Karpas-422 (cell line): Measurements from ENCODE around the gene DNAH11. TPM values are rescaled to one million over a fixed set of nuclear protein-coding genes. Genes with fewer than 3 reads are reported as not detected.
A peak's percentile ranks its signal among the peaks of the same experiment; 100 is the strongest.

Source experiments
- DNase-seq: peaks from one replicate; pipeline ENCODE4 v3.0.0-alpha.2; 2015
- H2AFZ ChIP-seq: fragments of 200-600 bp; sonication (generic); 2 replicates; pipeline ENCODE4 v1.6.1; 2014; ENCODE audit warnings: antibody characterized with exemption, low read length, mixed read lengths
- H3K27ac ChIP-seq: fragments of 200-600 bp; sonication (generic); 2 replicates; pipeline ENCODE4 v1.5.1; 2014; ENCODE audit warnings: mild to moderate bottlenecking, low read length, moderate library complexity
- H3K27me3 ChIP-seq: fragments of 200-600 bp; sonication (generic); 2 replicates; pipeline ENCODE4 v1.6.1; 2014; ENCODE audit warnings: low read length, mixed read lengths
- H3K36me3 ChIP-seq: fragments of 200-600 bp; sonication (generic); 2 replicates; pipeline ENCODE4 v1.6.1; 2014; ENCODE audit warnings: low read length, mixed read lengths; ENCODE audit not compliant: insufficient read depth
- H3K4me1 ChIP-seq: fragments of 200-600 bp; sonication (generic); 2 replicates; pipeline ENCODE4 v1.6.1; 2014; ENCODE audit warnings: mild to moderate bottlenecking, low read length, mixed read lengths
- H3K4me2 ChIP-seq: fragments of 200-600 bp; sonication (generic); 2 replicates; pipeline ENCODE4 v1.6.1; 2014; ENCODE audit warnings: low read length, low read depth, mild to moderate bottlenecking; ENCODE audit not compliant: poor library complexity, severe bottlenecking
- H3K4me3 ChIP-seq: fragments of 200-600 bp; sonication (generic); 2 replicates; pipeline ENCODE4 v1.5.1; 2014; ENCODE audit warnings: mild to moderate bottlenecking, antibody characterized with exemption, low read length, mixed read lengths
- H3K79me2 ChIP-seq: fragments of 200-600 bp; sonication (generic); 2 replicates; pipeline ENCODE4 v1.6.1; 2014; ENCODE audit warnings: mild to moderate bottlenecking, low read length, mixed read lengths
- H3K9ac ChIP-seq: fragments of 200-600 bp; sonication (generic); 2 replicates; pipeline ENCODE4 v1.6.0; 2014; ENCODE audit warnings: low read length
- H3K9me2 ChIP-seq: fragments of 200-600 bp; sonication (generic), shearing (Covaris generic); replicated peaks from 2 replicates; pipeline ENCODE4 v1.6.0; 2014; ENCODE audit warnings: mild to moderate bottlenecking, low read length, moderate library complexity; ENCODE audit not compliant: insufficient read depth
- H3K9me3 ChIP-seq: fragments of 300-700, 200-600 bp; sonication (generic); 2 replicates; pipeline ENCODE4 v1.6.1; 2014; ENCODE audit warnings: low read length, mixed read lengths
- H4K20me1 ChIP-seq: fragments of 200-600 bp; sonication (generic); 2 replicates; pipeline ENCODE4 v1.6.1; 2014; ENCODE audit warnings: mild to moderate bottlenecking, antibody characterized with exemption, low read length, low read depth; ENCODE audit not compliant: insufficient read depth
- total RNA-seq: library from RNA; depleted of rRNA; stranded (reverse); fragments of >200 nt; shearing (Covaris generic); gene quantifications from 2 replicates; pipeline ENCODE4 v1.2.3, GENCODE V29; 2014; ENCODE audit warnings: low replicate concordance

Gene DNAH11
- total RNA-seq, 1 experiment from 2014 or later = 0.04 TPM

DNA sequence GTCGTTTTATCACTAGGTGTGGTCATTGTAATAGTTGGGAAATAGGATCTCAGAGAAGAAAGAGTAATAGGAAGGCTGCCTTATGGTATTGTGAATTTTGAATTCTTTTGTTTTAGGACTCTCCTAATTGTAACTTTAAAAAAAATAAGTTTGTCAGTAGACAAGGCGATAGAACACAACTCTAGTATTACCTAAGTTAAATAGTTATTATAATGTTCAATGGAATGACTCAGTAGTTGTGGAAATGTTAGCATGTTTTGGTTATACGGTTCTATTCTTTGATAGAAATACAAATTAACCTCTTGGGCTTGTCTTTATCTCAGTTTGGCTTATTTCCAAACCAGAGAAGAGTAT lies 1.4 kb downstream of the DNAH11 start:
- Histone ChIP-seq H3K4me3 (no peak overlapping the region), H3K27ac (no peak overlapping the region), H3K79me2 (no peaks in the 10 kb centered on the region), H4K20me1 (no peaks in the 10 kb centered on the region), H3K4me2 (no peak overlapping the region), H2AFZ (no peak overlapping the region), H3K36me3 (no peaks in the 10 kb centered on the region), H3K9me2 (no peaks in the 10 kb centered on the region), H3K27me3 (no peaks in the 10 kb centered on the region), H3K9ac (no peak overlapping the region), H3K4me1 (no peaks in the 10 kb centered on the region), H3K9me3 (no peaks in the 10 kb centered on the region)
- DNase-seq = no peak

- Histone ChIP-seq H3K27ac (no peak overlapping the region), H4K20me1 (no peaks in the 10 kb centered on the region), H3K27me3 (no peaks in the 10 kb centered on the region), H3K4me2 (no peak overlapping the region), H3K9me3 (no peaks in the 10 kb centered on the region), H2AFZ (no peak overlapping the region), H3K4me1 (no peaks in the 10 kb centered on the region), H3K4me3 (no peak overlapping the region), H3K9ac (no peak overlapping the region), H3K9me2 (no peaks in the 10 kb centered on the region), H3K79me2 (no peaks in the 10 kb centered on the region), H3K36me3 (no peaks in the 10 kb centered on the region)
- no peak for DNase-seq
Observed at GRCh38 chr7:21544715-21545114, 1.9 kb downstream of the DNAH11 start.

DNA sequence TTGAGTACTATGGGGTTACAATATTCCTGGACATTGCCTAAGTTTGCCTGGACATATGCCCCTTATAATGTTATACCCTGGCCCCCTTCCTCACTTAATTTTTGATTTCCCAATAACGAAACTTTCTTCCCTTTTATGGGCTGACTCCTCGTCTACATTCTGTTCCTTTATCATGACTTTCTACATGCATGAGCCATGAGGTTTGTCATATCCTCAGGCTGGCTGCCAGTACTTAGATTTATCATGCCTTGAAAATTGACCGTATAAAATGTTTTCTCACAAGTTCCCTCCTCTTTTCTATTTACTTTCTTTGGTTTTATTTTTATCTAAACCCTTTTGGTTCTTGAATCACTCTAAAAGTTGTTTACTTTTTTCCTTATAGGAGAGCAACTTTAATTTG lies 4.7 kb downstream of the DNAH11 start:
- no peak overlapping the region for H2AFZ ChIP-seq
- no peaks in the 10 kb centered on the region for H3K9me2 ChIP-seq
- no peak overlapping the region for H3K9ac ChIP-seq
- H3K9me3 ChIP-seq = no peaks in the 10 kb centered on the region
- no peak overlapping the region for H3K4me2 ChIP-seq
- no peaks in the 10 kb centered on the region for H4K20me1 ChIP-seq
- H3K79me2 ChIP-seq = no peaks in the 10 kb centered on the region
- no peaks in the 10 kb centered on the region for H3K27me3 ChIP-seq
- H3K4me1 ChIP-seq = no peaks in the 10 kb centered on the region
- H3K36me3 ChIP-seq = no peaks in the 10 kb centered on the region
- no peak overlapping the region for H3K27ac ChIP-seq
- no peak overlapping the region for H3K4me3 ChIP-seq
- DNase-seq = no peak

GRCh38 chr7:21548491-21548890 lies 5.7 kb downstream of the DNAH11 start:
- Histone ChIP-seq H3K9ac (no peak overlapping the region), H4K20me1 (no peaks in the 10 kb centered on the region), H3K4me3 (no peak overlapping the region), H3K36me3 (no peaks in the 10 kb centered on the region), H3K4me2 (no peak overlapping the region), H2AFZ (no peak overlapping the region), H3K27me3 (no peaks in the 10 kb centered on the region), H3K9me3 (no peaks in the 10 kb centered on the region), H3K27ac (no peak overlapping the region), H3K4me1 (no peaks in the 10 kb centered on the region), H3K9me2 (no peaks in the 10 kb centered on the region), H3K79me2 (no peaks in the 10 kb centered on the region)
- no peak for DNase-seq

- no peaks in the 10 kb centered on the region for H3K4me1 ChIP-seq
- no peaks in the 10 kb centered on the region for H3K36me3 ChIP-seq
- H3K9me3 ChIP-seq = no peaks in the 10 kb centered on the region
- H3K4me3 ChIP-seq = no peak overlapping the region
- H4K20me1 ChIP-seq = no peaks in the 10 kb centered on the region
- no peaks in the 10 kb centered on the region for H3K79me2 ChIP-seq
- no peak for DNase-seq
- H3K27ac ChIP-seq = no peak overlapping the region
- H3K4me2 ChIP-seq = no peak overlapping the region
- H3K27me3 ChIP-seq = no peaks in the 10 kb centered on the region
- no peaks in the 10 kb centered on the region for H3K9me2 ChIP-seq
- H3K9ac ChIP-seq = no peak overlapping the region
- H2AFZ ChIP-seq = no peak overlapping the region
Observed at GRCh38 chr7:21550076-21550475, 7.2 kb downstream of the DNAH11 start.

- Histone ChIP-seq H3K27ac (no peak overlapping the region), H2AFZ (no peak overlapping the region), H3K36me3 (no peaks in the 10 kb centered on the region), H4K20me1 (no peaks in the 10 kb centered on the region), H3K79me2 (no peaks in the 10 kb centered on the region), H3K9me3 (no peaks in the 10 kb centered on the region), H3K27me3 (no peaks in the 10 kb centered on the region), H3K9me2 (no peaks in the 10 kb centered on the region), H3K4me2 (no peak overlapping the region), H3K4me3 (no peak overlapping the region), H3K9ac (no peak overlapping the region), H3K4me1 (no peaks in the 10 kb centered on the region)
- peak; percentile 48 for DNase-seq
Observed at GRCh38 chr7:21550821-21551531, 8.1 kb downstream of the DNAH11 start.

DNA sequence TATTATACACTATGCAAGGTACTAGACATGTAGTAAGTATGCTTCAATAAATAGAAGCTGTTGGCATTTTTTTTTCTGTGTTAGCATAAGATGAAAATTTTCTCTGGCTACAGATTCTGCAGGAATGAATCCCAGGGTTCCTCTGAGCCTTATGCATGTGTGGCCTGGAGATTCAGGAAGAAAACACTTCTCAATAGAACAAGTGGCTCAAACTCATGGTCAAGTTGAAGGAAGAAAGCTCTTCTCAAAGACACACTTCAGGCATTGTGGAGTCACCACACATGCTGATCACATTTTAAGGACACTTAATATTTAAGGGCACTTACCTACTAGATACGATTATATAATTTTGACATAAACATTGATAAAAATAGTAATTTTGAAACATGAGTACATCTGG lies 19.5 kb downstream of the DNAH11 start:
- Histone ChIP-seq H3K4me2 (no peak overlapping the region), H3K27ac (no peak overlapping the region), H3K27me3 (no peaks in the 10 kb centered on the region), H3K9me3 (no peaks in the 10 kb centered on the region), H3K9ac (no peak overlapping the region), H3K9me2 (no peaks in the 10 kb centered on the region), H2AFZ (no peak overlapping the region), H4K20me1 (no peaks in the 10 kb centered on the region), H3K4me3 (no peak overlapping the region), H3K36me3 (no peaks in the 10 kb centered on the region), H3K79me2 (no peaks in the 10 kb centered on the region), H3K4me1 (no peaks in the 10 kb centered on the region)
- no peak for DNase-seq

DNA sequence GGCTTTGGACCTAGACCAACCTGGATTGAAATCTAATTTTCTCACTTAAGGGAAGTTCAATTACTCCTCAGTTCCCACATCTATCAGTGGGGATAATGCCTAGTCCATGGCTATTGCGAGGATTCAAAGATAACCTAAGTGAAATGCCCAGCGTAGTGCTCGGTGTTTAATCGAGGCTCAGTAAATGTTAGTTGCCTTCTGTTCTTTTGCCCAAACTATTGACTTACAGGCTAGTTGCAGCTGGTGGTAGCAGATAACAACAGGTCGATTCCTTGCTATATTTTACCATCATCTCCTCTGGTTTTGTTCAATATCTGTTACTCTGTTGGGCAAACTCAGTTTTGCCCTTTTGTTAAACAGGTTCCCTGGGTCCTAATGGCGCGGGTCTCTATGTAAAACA lies 22.8 kb downstream of the DNAH11 start:
- Histone ChIP-seq H3K79me2 (no peaks in the 10 kb centered on the region), H3K4me1 (no peaks in the 10 kb centered on the region), H3K4me3 (no peak overlapping the region), H3K9me2 (no peaks in the 10 kb centered on the region), H3K27me3 (no peaks in the 10 kb centered on the region), H3K4me2 (no peak overlapping the region), H3K36me3 (no peaks in the 10 kb centered on the region), H3K9me3 (no peaks in the 10 kb centered on the region), H3K9ac (no peak overlapping the region), H3K27ac (no peak overlapping the region), H2AFZ (no peak overlapping the region), H4K20me1 (no peaks in the 10 kb centered on the region)
- DNase-seq = no peak

- no peak for DNase-seq
- Histone ChIP-seq H3K9me2 (no peaks in the 10 kb centered on the region), H3K27ac (no peak overlapping the region), H2AFZ (no peak overlapping the region), H4K20me1 (no peaks in the 10 kb centered on the region), H3K4me3 (no peak overlapping the region), H3K36me3 (no peaks in the 10 kb centered on the region), H3K27me3 (no peaks in the 10 kb centered on the region), H3K9ac (no peak overlapping the region), H3K9me3 (no peaks in the 10 kb centered on the region), H3K4me1 (no peaks in the 10 kb centered on the region), H3K4me2 (no peak overlapping the region), H3K79me2 (no peaks in the 10 kb centered on the region)
Observed at GRCh38 chr7:21566094-21566493, 23.3 kb downstream of the DNAH11 start.
